ENCODE measurements around the gene PUM1.
"Not testable (repeated sequence)": the region's sequence is repeated elsewhere in the genome, so short reads cannot be mapped to it uniquely, and the experiment has no call there.

PUM1 gene

GRCh38 chr1:31065310-31066217, at the start of gene PUM1:
Gene PUM1, minus strand, starts transcription at chr1:31065717. Its CDS starts 6,151 bp downstream, at chr1:31059566.
- DNase-seq: peak; percentile 98

DNA sequence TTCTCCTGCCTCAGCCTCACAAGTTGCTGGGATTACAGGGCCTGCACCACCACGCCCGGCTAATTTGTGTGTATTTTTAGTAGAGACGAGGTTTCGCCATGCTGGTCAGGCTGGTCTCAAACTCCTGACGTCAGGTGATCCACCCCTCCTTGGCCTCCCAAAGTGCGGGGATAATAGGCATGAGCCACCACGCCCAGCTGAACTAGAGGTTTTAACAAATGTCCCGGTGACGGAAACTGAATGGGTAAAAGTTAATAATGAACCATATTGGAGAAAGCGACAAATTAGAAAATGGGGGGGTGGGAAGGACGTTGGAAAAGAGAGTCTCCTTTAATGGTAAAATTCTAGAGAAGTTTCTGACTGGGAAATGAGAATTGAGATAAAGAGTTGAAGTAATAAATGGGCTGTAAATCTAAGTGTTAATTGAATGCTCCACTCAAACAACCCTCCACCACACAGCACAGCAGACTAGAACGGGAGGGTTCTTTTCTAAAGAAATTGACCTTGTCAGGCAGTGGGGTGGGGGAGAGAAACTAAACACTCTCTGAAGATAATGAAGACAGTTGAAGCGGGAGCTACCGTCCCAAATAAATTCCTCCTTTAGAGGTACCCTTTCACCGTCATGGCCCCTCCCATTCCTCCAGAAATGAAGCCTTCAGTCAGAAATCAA, 46.9 kb upstream of the PUM1 start:
- no peak for DNase-seq

GRCh38 chr1:31111290-31111951, 45.9 kb upstream of the PUM1 start:
- DNase-seq: no peak

- no peak for DNase-seq
Measured at GRCh38 chr1:31110846-31111245, 45.3 kb upstream of the PUM1 start.

GRCh38 chr1:31108861-31109260, 43.3 kb upstream of the PUM1 start:
- DNase-seq: no peak

GRCh38 chr1:31105646-31106045, 40.1 kb upstream of the PUM1 start:
- no peak for DNase-seq

GRCh38 chr1:31102501-31102950, 37.0 kb upstream of the PUM1 start:
- no peak for DNase-seq

GRCh38 chr1:31101147-31101502, 35.6 kb upstream of the PUM1 start:
- no peak for DNase-seq

- no peak for DNase-seq
Measured at GRCh38 chr1:31099293-31100032, 33.9 kb upstream of the PUM1 start.

- DNase-seq: no peak
Measured at GRCh38 chr1:31095985-31096384, 30.5 kb upstream of the PUM1 start.

DNA sequence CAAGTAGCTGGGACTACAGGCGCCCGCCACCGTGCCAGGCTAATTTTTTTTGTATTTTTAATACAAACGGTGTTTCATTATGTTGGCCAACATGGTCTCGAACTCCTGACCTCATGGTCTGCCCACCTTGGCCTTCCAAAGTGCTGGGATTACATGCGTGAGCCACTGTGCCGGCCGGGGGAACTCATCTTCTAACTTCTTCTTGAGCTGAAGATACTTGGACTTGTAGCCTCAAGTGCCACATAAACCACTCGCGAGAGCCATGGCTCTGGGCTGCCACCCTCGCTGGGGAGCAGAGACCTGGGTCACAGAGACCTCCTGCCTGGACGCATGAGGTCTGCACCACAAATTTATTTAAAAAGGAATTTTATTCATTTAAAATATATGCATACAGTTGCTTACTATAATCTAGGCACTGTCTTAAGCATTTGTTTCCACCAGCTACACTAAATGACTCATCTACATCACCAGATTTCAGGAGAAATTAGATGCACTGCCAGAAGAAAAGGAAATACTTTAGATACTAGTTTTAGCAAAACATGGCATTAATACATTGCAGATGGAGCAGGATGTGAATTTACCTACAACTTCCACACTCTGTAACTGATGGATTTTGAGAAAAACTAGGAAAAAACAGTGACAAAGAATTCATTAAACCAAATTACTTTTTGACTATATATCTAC, 29.9 kb upstream of the PUM1 start:
- DNase-seq: no peak

DNA sequence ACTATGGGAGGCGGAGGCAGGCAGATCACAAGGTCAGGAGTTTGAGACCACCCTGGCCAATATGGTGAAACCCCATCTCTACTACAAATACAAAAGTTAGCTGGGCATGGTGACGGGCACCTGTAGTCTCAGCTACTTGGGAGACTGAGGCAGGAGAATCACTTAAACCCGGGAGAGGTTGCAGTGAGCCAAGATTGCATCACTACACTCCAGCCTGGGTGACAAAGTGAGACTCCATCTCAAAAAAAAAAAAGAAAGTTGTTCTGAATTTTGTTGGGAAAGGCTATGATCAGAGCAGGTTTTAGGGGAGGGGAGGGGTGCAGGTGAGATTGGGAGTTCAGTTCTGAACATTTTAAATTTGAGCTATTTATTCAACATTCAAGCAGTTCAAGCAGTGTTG, 22.6 kb upstream of the PUM1 start:
- DNase-seq: not testable (repeated sequence)

DNA sequence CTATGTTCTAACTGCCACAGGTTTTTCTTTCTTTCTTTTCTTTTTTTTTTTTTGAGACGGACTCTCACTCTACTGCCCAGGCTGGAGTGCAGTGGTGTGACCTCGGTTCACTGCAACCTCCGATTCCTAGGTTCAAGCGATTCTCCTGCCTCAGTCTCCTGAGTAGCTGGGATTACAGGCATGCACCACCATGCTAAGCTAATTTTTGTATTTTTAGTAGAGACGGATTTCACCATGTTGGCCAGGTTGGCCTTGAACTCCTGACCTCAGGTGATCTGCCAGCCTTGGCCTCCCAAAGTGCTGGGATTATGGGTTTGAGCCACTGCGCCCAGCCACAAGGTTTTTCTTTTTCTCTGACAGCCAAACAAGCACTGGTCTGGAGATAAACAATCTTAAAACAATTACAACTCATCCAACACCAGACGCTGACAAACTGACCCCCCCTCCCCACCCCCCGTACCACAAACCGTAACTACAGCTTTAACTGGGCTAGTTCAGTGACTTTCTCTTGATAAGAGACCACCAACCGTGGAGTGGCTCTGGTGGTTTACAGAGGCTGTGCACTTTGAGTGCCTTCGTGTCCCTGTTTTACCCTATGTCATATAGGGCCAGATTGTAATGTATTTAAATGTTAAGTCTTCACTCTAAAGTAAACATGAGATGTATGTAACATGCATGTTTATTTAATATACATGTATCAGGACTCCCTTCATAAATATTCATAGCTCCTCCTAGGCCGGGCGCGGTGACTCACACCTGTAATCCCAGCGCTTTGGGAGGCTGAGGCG, 19.5 kb upstream of the PUM1 start:
- DNase-seq: no peak

GRCh38 chr1:31082385-31082784, 16.9 kb upstream of the PUM1 start:
- DNase-seq: no peak

GRCh38 chr1:31073044-31073443, 7.5 kb upstream of the PUM1 start:
- DNase-seq: no peak

DNA sequence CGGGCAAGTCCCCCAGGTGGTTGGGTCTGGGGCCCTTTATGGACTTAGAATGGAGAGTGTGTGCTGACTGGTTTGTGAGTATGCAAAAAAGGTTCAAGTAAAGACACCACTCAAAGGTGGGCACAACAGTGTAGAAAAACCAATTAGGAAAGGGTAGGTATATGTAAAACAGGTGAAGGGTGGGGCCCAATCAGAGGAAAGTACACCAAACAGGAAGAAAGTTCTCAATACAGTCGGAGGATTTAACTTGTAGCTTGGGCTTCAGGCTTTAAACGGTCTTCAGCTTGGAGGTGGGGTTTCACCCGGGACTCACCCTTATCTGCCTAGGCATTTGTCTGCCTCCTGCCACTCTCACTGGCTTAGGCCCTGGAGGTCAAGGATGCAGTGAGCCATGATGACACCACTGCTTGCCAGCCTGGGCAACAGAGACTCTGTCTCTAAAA, 6.8 kb upstream of the PUM1 start:
- no peak for DNase-seq

GRCh38 chr1:31069392-31069791, 3.9 kb upstream of the PUM1 start:
- DNase-seq: no peak

DNA sequence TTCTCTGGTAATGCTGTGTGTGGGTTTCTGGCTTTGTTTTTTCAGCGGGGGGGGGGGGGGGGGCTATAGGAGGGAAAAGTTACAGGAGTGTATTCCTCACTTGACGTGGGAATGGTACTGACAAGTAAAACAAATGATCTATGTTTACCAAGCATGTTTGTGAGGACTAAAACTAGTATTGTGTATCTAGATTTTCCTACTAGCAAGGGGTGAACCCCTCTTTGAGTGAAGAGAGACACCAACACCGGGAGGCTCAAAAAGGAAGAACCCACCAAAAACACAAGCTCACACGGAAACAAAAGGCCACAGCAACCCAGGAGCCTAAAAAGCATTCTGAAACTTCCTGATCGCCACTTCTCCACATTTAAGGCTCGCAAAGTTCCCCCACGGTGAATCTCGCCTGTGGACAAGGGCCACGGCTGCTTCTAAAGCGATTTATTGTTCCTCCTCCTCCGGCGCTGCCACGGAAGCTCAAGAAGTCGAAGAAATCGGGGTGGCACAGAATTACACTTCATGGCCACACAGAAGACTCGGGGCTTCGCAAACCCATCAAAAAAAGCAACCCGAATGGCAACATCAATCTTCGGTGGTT, 703 bp downstream of the PUM1 start:
- no peak for DNase-seq

DNA sequence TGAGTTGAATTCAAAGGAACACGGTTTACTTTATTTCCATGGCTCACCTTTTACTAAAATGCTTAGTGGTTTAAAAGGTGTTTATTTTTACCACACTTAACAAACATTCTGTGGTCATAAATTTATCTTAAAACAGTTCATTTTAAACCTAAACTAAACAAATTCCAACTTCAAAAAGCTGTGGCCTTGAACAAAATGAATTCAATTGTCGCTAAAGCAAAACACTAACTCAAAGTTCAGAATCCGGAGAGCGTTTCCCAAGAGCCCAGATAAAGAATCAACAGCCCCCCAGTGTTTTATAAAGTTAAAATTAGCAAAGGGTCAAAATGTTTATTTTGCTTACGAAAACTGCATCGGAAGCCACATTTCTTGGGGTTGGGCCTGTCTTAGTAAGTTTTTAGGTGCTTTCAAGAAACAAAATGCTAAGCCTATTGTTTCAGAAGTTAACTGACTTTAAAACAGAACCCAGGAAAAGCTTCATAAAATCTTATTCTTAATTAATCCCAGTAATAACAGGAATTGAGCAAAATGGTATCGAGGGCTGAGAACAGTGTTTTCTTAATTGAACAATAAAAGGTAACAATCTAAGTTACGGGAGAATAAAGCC, 1.3 kb downstream of the PUM1 start:
- no peak for DNase-seq

DNA sequence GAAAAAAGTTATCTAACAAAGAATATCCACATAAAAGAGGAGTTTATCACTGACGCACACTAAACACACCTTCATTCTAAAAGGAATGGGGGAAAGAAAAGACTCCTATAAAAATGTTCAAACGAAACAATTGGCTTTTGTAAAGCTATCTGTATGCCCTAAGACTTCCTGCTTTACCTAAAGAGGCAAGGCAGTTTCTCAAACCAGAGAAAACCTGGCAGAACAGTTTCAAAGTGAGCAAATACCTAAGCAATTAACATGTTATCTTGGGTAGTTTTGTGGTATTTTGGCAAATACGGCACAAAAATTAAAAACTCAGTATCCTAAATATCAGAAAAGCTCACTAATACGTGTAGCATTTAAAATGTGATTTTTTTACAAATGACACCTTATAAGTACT, 1.9 kb downstream of the PUM1 start:
- no peak for DNase-seq
